AG10803 (cell line): ENCODE results near the gene SSC5D.
"Not testable (repeated sequence)": the region's sequence is repeated elsewhere in the genome, so short reads cannot be mapped to it uniquely, and the experiment has no call there.

Source experiments
- DNase-seq: peaks from one replicate; pipeline ENCODE4 v3.0.0; 2010; ENCODE audit warnings: low read depth
- H3K4me3 ChIP-seq: 2 replicates; pipeline ENCODE4 v1.5.1; 2011; ENCODE audit warnings: mild to moderate bottlenecking, low read length, control low read depth
- TF ChIP-seq, protein P1 (sequence below): conservative IDR thresholded peaks from 2 replicates; pipeline ENCODE4 v1.5.1; 2011; ENCODE audit warnings: mild to moderate bottlenecking, low read length, control low read depth, inconsistent platforms

Gene SSC5D

DNA sequence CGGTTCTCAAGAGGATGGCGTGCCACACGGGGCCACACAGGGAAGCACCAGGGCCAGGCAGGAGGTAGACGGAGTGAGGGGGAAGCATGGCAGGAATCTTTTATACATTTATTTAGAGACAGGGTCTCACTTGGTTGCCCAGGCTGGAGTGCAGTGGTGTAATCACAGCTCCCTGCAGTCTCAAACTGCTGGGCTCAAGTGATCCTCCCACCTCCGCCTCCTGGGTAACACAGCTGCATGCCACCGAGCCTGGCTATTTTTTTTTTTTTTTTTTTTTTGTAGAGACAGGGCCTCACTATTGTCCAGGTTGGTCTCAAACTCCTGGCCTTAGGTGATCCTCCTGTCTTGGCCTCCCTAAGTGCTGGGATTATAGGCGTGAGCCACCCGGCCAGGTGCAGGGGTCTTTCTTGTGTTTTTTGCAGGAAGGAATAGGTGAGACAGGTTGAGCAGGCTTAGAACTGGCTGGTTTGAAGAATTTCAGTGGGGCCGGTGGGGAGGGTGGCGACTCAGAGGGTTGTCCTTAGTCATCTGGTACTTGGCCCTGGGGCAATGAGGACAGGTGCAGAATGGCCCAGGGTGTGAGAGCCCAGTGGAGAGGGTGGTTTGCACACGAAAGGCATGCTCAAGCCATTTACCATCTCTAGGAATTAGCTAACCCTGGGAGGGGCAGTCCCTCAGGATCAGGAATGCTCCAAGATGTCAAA is 7.6 kb downstream of the SSC5D start:
- TF ChIP-seq, protein P1, sequence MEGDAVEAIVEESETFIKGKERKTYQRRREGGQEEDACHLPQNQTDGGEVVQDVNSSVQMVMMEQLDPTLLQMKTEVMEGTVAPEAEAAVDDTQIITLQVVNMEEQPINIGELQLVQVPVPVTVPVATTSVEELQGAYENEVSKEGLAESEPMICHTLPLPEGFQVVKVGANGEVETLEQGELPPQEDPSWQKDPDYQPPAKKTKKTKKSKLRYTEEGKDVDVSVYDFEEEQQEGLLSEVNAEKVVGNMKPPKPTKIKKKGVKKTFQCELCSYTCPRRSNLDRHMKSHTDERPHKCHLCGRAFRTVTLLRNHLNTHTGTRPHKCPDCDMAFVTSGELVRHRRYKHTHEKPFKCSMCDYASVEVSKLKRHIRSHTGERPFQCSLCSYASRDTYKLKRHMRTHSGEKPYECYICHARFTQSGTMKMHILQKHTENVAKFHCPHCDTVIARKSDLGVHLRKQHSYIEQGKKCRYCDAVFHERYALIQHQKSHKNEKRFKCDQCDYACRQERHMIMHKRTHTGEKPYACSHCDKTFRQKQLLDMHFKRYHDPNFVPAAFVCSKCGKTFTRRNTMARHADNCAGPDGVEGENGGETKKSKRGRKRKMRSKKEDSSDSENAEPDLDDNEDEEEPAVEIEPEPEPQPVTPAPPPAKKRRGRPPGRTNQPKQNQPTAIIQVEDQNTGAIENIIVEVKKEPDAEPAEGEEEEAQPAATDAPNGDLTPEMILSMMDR: no peak
- no peak overlapping the region for H3K4me3 ChIP-seq
- DNase-seq: no peak

DNA sequence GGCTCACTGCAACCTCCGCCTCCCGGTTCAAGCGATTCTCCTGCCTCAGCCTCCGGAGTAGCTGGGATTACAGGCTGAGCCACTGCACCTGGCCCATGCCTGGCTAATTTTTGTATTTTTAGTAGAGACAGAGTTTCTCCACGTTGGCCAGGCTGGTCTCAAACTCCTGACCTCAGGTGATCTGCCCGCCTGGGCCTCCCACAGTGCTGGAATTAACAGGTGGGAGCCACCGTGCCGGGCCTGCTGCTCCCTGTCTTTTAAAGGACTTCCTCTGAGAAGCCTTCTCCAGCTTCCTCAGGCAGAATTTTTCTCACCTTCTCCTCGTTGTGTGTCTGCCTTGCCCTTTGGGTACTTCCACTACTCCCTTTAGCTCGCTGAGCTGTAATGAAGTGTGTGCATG is 8.6 kb downstream of the SSC5D start:
- not testable (repeated sequence) for DNase-seq, H3K4me3 ChIP-seq

DNA sequence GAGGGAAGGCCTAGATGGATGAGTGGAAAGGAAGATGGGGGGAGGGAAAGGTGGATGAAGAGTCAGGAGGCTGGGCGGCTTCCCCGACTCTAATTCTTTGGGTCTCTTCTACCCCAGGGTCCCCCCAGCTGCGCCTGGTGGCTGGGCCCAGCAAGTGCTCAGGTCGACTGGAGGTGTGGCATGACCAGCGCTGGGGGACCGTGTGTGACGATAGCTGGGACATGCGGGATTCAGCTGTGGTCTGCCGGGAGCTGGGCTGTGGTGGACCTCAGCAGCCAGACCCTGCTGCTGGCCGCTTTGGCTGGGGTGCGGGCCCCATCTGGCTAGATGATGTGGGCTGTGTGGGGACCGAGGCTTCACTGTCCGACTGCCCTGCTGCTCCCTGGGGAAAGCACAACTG is 9.5 kb downstream of the SSC5D start:
- TF ChIP-seq, protein P1: no peak
- no peak for DNase-seq

DNA sequence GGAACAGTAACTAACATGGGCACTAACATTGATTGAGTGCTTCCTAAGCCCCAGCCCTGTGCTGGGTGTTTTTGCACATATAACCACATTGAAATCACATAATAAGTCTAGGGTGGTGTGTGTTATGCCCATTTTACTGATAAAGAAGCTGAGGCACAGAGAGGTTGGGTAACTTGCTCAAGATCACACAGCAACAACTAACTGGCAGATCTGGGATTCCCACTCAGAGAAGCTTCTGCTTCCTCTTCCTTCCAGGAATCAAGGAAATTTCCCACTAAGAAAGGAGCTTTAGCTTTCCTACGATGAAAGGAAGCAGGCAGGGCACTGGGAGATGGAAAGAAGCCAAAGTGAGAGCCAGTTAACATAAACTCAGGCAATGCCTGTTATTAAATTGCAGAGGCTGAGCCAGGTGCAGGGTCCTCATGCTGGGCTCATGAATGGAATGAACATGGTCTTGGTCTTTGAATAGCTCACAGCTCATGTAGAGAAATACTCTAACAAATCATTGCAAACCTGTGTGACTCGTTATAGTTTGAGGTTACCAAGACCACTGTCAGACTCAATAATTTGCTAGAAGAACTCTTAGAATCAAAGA is 10.1 kb downstream of the SSC5D start:
- H3K4me3 ChIP-seq: no peak overlapping the region
- DNase-seq: no peak
- TF ChIP-seq, protein P1: no peak

More for the DNA sequence above, 9.5 kb downstream of the SSC5D start:
- H3K4me3 ChIP-seq: no peak overlapping the region

DNA sequence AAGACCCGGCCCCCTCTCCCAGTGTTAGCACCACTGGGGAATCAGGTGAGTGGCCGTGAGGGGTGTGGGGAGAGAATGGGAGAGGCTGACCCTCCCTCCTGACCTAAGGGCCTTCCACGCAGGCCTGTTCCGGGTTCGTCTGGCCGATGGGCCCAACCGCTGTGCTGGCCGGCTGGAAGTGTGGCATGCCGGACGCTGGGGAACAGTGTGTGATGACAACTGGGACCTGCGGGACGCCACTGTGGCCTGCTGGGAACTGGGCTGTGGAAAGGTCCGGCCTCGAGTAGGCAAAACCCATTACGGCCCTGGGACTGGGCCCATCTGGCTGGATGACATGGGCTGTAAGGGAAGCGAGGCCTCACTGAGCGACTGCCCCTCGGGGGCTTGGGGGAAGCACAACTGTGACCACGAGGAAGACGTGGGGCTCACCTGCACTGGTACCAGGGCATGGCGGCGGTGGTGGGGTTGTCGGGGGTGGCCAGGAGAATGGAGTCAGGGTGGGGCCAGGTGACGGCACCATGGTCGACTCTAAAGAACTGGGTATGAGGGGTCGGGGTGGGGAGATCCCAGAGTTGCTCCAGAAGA is 12.2 kb downstream of the SSC5D start:
- H3K4me3 ChIP-seq: no peak overlapping the region
- TF ChIP-seq, protein P1: no peak
- no peak for DNase-seq

DNA sequence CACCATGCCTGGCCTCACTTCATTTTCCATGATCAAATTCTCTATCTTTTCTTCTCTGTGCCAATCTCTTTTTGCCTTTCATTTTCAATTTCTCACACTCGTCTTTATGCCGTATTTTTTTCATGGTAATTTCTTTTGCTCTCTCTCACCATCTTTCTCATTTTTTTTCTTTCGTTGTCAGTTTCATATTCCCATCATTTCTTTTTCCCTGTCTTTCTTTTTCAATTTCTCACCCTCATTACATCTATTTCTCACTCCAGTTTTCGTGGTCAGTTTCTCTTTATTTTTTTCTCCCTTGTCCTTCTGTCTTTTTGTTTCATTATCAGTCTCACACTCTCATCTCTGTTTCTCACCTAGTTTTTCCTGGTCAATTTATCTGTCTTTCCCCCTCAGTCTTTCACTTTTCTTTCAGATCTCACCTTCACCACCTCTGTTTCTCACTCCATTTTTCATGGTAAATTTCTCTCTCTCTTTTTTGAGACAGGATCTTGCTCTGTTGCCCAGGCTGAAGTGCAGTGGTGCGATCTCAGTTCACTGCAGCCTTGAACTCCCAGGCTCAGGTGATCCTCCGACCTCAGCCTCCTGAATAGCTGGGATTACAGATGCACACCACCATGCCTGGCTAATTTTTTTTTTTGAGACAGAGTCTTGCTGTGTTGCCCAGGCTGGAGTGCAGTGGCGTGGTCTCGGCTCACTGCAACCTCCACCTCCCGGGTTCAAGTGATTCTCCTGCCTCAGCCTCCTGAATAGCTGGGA is 14.1 kb downstream of the SSC5D start:
- DNase-seq: no peak
- TF ChIP-seq, protein P1: no peak
- no peak overlapping the region for H3K4me3 ChIP-seq

DNA sequence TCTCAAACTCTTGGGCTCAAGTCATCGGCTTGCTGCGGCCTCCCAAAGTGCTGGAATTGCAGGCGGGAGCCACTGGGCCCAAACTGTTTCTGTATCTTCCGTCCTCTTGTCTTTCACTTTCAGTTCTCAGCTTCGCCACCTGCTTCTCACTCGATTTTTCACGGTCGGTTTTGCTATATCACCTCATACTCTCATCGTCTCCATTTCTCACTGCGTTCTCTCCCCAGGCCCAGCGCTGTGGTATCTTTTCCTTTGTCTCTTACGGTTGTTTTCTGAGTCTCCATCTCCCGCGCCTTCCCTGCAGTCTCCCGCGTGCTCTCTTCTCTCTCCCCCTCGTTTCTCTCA is 14.9 kb downstream of the SSC5D start:
- H3K4me3 ChIP-seq: no peak overlapping the region
- no peak for DNase-seq
- TF ChIP-seq, protein P1: no peak
